Endothelial cell of umbilical vein (primary cell): ENCODE data around the gene FUZ.

Source experiments
- CTCF ChIP-seq, 2 donors: IDR thresholded peaks; 1 replicate in 1 of 2; 2 replicates in 1 of 2; pipeline ENCODE4 v1.5.1; 2011; ENCODE audit warnings: low read length in 2 of 2, mild to moderate bottlenecking in 2 of 2, moderate library complexity in 2 of 2, control low read depth in 1 of 2, inconsistent platforms in 1 of 2, low read depth in 1 of 2; ENCODE audit not compliant: insufficient read depth in 1 of 2; ENCODE audit errors: extremely low read depth in 1 of 2
- GATA2 ChIP-seq: IDR thresholded peaks from 2 replicates; pipeline ENCODE4 v1.7.0; 2011; ENCODE audit warnings: low read depth, mild to moderate bottlenecking, moderate library complexity, mixed read lengths, low read length; ENCODE audit not compliant: insufficient read length, insufficient read depth
- MYC ChIP-seq: IDR thresholded peaks from one replicate; pipeline ENCODE4 v1.6.1; 2011; ENCODE audit warnings: mild to moderate bottlenecking, low read depth, low read length
- POLR2A ChIP-seq: IDR thresholded peaks from 2 replicates; pipeline ENCODE4 v1.6.1; 2012; ENCODE audit warnings: low read depth, mild to moderate bottlenecking, control low read depth, low read length
- POLR2AphosphoS5 ChIP-seq: IDR thresholded peaks from 2 replicates; pipeline ENCODE4 v1.6.1; 2012; ENCODE audit warnings: low read depth, mild to moderate bottlenecking, control low read depth, low read length, moderate library complexity; ENCODE audit not compliant: insufficient read depth

- TF ChIP-seq CTCF (IDR thresholded peaks at IDR 0.05; ENCODE audit: extremely low read depth in 1 of 2, insufficient read depth in 1 of 2, low read depth in 1 of 2, low read length in 2 of 2) (no peak), MYC (no peak), POLR2AphosphoS5 (no peak), POLR2A (no peak), GATA2 (no peak)
These were observed 11.6 kb downstream of the FUZ start for GRCh38 chr19:49801401-49801888.
